ENCODE results near the gene OR10A3. TPM values are rescaled to one million over a fixed set of nuclear protein-coding genes. Genes with fewer than 3 reads are reported as not detected.

Gene OR10A3
- total and polyA plus RNA-seq, 2 of the 8 experiments (the other 6 are each of a cell fraction or from before 2014, with no cell fraction given): not detected

GRCh38 chr11:7894251-7894650 lies 47.3 kb downstream of the OR10A3 start:
- FAIRE-seq: no peak
- H3K79me2 ChIP-seq (ENCODE audit: control insufficient read depth in 1 of 2, insufficient read depth in 2 of 2, low read length in 2 of 2): no peaks in the 10 kb centered on the region
- no peak overlapping the region for H4K91ac ChIP-seq (replicated peaks; ENCODE audit: insufficient read length, low read length)
- H3K36me3 ChIP-seq (ENCODE audit: control insufficient read depth in 2 of 4, insufficient read depth in 4 of 4, low read length in 3 of 4): no peaks in the 10 kb centered on the region
- no peak overlapping the region for H3K23ac ChIP-seq (ENCODE audit: insufficient read length)
- H3K4me1 ChIP-seq (replicated peaks in 1 of 4; ENCODE audit: control insufficient read depth in 3 of 4, insufficient read depth in 4 of 4, low read length in 3 of 4): 0 out of 7 replicates have a peak, but pooled peaks cover 0 to 2% (median 0%) of the 10 kb centered on the region in 4 experiments
- H2BK5ac ChIP-seq (ENCODE audit: low read depth, low read length): no peak overlapping the region
- H3K56ac ChIP-seq (replicated peaks; ENCODE audit: insufficient read length, low read depth, low read length): no peak overlapping the region
- H2AFZ ChIP-seq (ENCODE audit: low read length): no peak overlapping the region
- CTCF ChIA-PET (ENCODE audit: partially characterized antibody): interaction anchor here (0.7 to 8.0 kb wide), 12 partner anchors 8 to 206 kb away, joined by 3 to 106 read pairs (median 5); partner anchors contain the start of gene EIF3F
- H3K79me1 ChIP-seq (ENCODE audit: low read depth, low read length): no peaks in the 10 kb centered on the region; the same call in 1 of the 2 replicates
- H2BK120ac ChIP-seq (replicated peaks; ENCODE audit: low read depth, low read length): no peak overlapping the region
- H4K20me1 ChIP-seq (replicated peaks in 1 of 2; ENCODE audit: control insufficient read depth in 1 of 2, insufficient read depth in 2 of 2, low read length in 2 of 2): no peaks in the 10 kb centered on the region
- no peak overlapping the region for H3K18ac ChIP-seq (ENCODE audit: extremely low read depth, low read length)
- POLR2A ChIA-PET (ENCODE audit: partially characterized antibody): interaction anchor here (1.2 to 2.8 kb wide), 4 partner anchors 8 to 105 kb away, joined by 4 to 24 read pairs (median 8); partner anchors contain the start of gene EIF3F
- TF ChIP-seq BRCA1 (IDR thresholded peaks at IDR 0.05; ENCODE audit: low read depth, low read length) (no peak), SP4 (IDR thresholded peaks at IDR 0.05; ENCODE audit: low read length) (no peak), CREB1 (IDR thresholded peaks at IDR 0.05) (no peak), E2F6 (IDR thresholded peaks at IDR 0.05) (no peak), SIN3A (conservative IDR thresholded peaks at IDR 0.05 in 1 of 2, IDR thresholded peaks at IDR 0.05 in 1 of 2; ENCODE audit: low read depth in 1 of 2, low read length in 2 of 2) (no peak), ASH2L (IDR thresholded peaks at IDR 0.05; ENCODE audit: low read length) (no peak), CHD1 (IDR thresholded peaks at IDR 0.05; ENCODE audit: low read depth, low read length) (no peak)
- TF ChIP-seq, protein P1, sequence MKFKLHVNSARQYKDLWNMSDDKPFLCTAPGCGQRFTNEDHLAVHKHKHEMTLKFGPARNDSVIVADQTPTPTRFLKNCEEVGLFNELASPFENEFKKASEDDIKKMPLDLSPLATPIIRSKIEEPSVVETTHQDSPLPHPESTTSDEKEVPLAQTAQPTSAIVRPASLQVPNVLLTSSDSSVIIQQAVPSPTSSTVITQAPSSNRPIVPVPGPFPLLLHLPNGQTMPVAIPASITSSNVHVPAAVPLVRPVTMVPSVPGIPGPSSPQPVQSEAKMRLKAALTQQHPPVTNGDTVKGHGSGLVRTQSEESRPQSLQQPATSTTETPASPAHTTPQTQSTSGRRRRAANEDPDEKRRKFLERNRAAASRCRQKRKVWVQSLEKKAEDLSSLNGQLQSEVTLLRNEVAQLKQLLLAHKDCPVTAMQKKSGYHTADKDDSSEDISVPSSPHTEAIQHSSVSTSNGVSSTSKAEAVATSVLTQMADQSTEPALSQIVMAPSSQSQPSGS (IDR thresholded peaks at IDR 0.05; ENCODE audit: low read length): no peak
- no peak overlapping the region for H2AK5ac ChIP-seq (ENCODE audit: low read depth, low read length)
- no peak for DNase-seq (ENCODE audit: low read depth in 1 of 2, low spot score in 2 of 2)
- H4K5ac ChIP-seq (ENCODE audit: insufficient read length, low read depth, low read length): no peak overlapping the region
- 83% methylated on average over 3 of the region's 3 CpGs; no CpG with 5 or more reads in 1 of the 2 experiments for WGBS, 2 experiments (ENCODE audit: extremely low coverage in 1 of 2, insufficient coverage in 1 of 2, insufficient read length in 1 of 2, insufficient replicate concordance in 2 of 2, low coverage in 1 of 2, low lambda C conversion rate in 2 of 2, missing lambda C conversion rate in 1 of 2)
- H3K4ac ChIP-seq (replicated peaks; ENCODE audit: insufficient read length, low read depth, low read length): no peak overlapping the region
- no peak overlapping the region for H2BK15ac ChIP-seq (ENCODE audit: low read length)
- H3K27ac ChIP-seq (ENCODE audit: low read depth, low read length): no peak overlapping the region
- no peak overlapping the region for H2BK20ac ChIP-seq (ENCODE audit: low read length)
- no peaks in the 10 kb centered on the region; the same call in 1 of the 2 replicates for H3K23me2 ChIP-seq (ENCODE audit: low read depth, low read length)
- H3K9me3 ChIP-seq (ENCODE audit: insufficient read depth in 2 of 2, low read depth in 1 of 2, low read length in 1 of 2): no peaks in the 10 kb centered on the region
- no peak overlapping the region for H4K8ac ChIP-seq (ENCODE audit: extremely low read depth, insufficient read depth, low read length)
- no peak overlapping the region for H3K14ac ChIP-seq (ENCODE audit: insufficient read length)
- H3K4me3 ChIP-seq (ENCODE audit: extremely low read depth in 1 of 4, insufficient read depth in 2 of 4, low read depth in 3 of 4, low read length in 4 of 4): no peak overlapping the region
- peaks cover 0 to 1% (median 0%) of the 10 kb centered on the region in 4 experiments; a peak in 2 of 7 replicates for H3K27me3 ChIP-seq (replicated peaks in 1 of 4; ENCODE audit: control insufficient read depth in 3 of 4, extremely low read depth in 1 of 4, insufficient read depth in 3 of 4, low read length in 3 of 4)
- H2BK12ac ChIP-seq (ENCODE audit: low read depth, low read length): no peak overlapping the region
- H3K9ac ChIP-seq (replicated peaks in 1 of 4; ENCODE audit: extremely low read depth in 1 of 4, low read depth in 3 of 4, low read length in 3 of 4): no peak overlapping the region
- H3K4me2 ChIP-seq (ENCODE audit: insufficient read depth in 1 of 2, low read depth in 2 of 2, low read length in 2 of 2): no peak overlapping the region

Data from H1 (cell line).